SU-DHL-6 (cell line): ENCODE data around the gene MAML2.

Source experiments
- H2AFZ ChIP-seq: fragments of 200-600 bp; sonication (generic); 2 replicates; pipeline ENCODE4 v1.6.1; 2014; ENCODE audit warnings: low read depth, mild to moderate bottlenecking, moderate library complexity, mixed read lengths, antibody characterized with exemption, low read length; ENCODE audit not compliant: severe bottlenecking
- H3F3A ChIP-seq: fragments of 200-600 bp; shearing (Covaris generic); 2 replicates; pipeline ENCODE4 v1.6.0; 2016; ENCODE audit warnings: antibody characterized with exemption, mild to moderate bottlenecking; ENCODE audit not compliant: insufficient read depth
- H3K27ac ChIP-seq: fragments of 200-600 bp; sonication (generic); 2 replicates; pipeline ENCODE4 v1.5.1; 2016; ENCODE audit warnings: low read depth, mild to moderate bottlenecking, low read length, moderate library complexity, mixed read lengths
- H3K27me3 ChIP-seq: fragments of 200-600 bp; sonication (generic), shearing (Covaris generic); 2 replicates; pipeline ENCODE4 v1.6.0; 2014; ENCODE audit warnings: mild to moderate bottlenecking, low read length
- H3K36me3 ChIP-seq: fragments of 200-600 bp; sonication (generic); 2 replicates; pipeline ENCODE4 v1.6.1; 2014; ENCODE audit warnings: mild to moderate bottlenecking, low read length, mixed read lengths
- H3K4me2 ChIP-seq: fragments of 300-600, 200-600 bp; shearing (Covaris generic), sonication (generic); 2 replicates; pipeline ENCODE4 v1.6.0; 2014; ENCODE audit warnings: low read length, low read depth, mild to moderate bottlenecking; ENCODE audit not compliant: poor library complexity, severe bottlenecking
- H3K4me3 ChIP-seq: fragments of 200-600 bp; sonication (generic); 2 replicates; pipeline ENCODE4 v1.5.1; 2014; ENCODE audit warnings: antibody characterized with exemption, low read length, mild to moderate bottlenecking, mixed read lengths; ENCODE audit not compliant: insufficient read depth, poor library complexity, severe bottlenecking
- H3K79me2 ChIP-seq: fragments of 200-600 bp; sonication (generic); 2 replicates; pipeline ENCODE4 v1.6.1; 2014; ENCODE audit warnings: mild to moderate bottlenecking, low read length, moderate library complexity; ENCODE audit not compliant: insufficient read depth
- H3K9ac ChIP-seq: fragments of 200-600 bp; sonication (generic); 2 replicates; pipeline ENCODE4 v1.7.0; 2014; ENCODE audit warnings: mild to moderate bottlenecking, low read length
- H3K9me2 ChIP-seq: fragments of 200-600 bp; sonication (generic); replicated peaks from 2 replicates; pipeline ENCODE4 v1.6.1; 2014; ENCODE audit warnings: low read length; ENCODE audit not compliant: insufficient read depth
- H3K9me3 ChIP-seq: fragments of 200-600 bp; sonication (generic); 2 replicates; pipeline ENCODE4 v1.6.1; 2014; ENCODE audit warnings: low read length, mixed read lengths; ENCODE audit not compliant: insufficient read depth
- H4K20me1 ChIP-seq: fragments of 200-600 bp; sonication (generic); 2 replicates; pipeline ENCODE4 v1.6.1; 2014; ENCODE audit warnings: low read depth, mild to moderate bottlenecking, antibody characterized with exemption, low read length, moderate library complexity, mixed read lengths
- CTCF ChIP-seq: fragments of 200-600 bp; sonication (generic); IDR thresholded peaks from one replicate; pipeline ENCODE4 v1.5.1; 2017; ENCODE audit warnings: antibody characterized with exemption, mild to moderate bottlenecking, low read length, moderate library complexity; ENCODE audit not compliant: insufficient read depth, poor library complexity, severe bottlenecking
- EZH2phosphoT487 ChIP-seq: fragments of 200-600 bp; sonication (generic), shearing (Covaris generic); conservative IDR thresholded peaks from 2 replicates; pipeline ENCODE4 v1.6.1; 2018; ENCODE audit warnings: mild to moderate bottlenecking, antibody characterized with exemption, low read length, moderate library complexity, mixed read lengths

The MAML2 gene

GRCh38 chr11:96006037-96006436 is 337.0 kb downstream of the MAML2 start:
- no peaks in the 10 kb centered on the region for H3K27me3 ChIP-seq
- H3K4me2 ChIP-seq: no peak overlapping the region
- no peaks in the 10 kb centered on the region for H3K79me2 ChIP-seq
- H3K9me2 ChIP-seq: no peaks in the 10 kb centered on the region
- no peak overlapping the region for H3K27ac ChIP-seq
- H3K9ac ChIP-seq: no peak overlapping the region
- TF ChIP-seq EZH2phosphoT487 (no peak), CTCF (no peak)
- no peak overlapping the region for H3K4me3 ChIP-seq
- H3K9me3 ChIP-seq: no peaks in the 10 kb centered on the region
- H4K20me1 ChIP-seq: no peaks in the 10 kb centered on the region
- H3F3A ChIP-seq: peaks cover under 1% of the 10 kb centered on the region; the same call in 1 of the 2 replicates
- no peak overlapping the region for H2AFZ ChIP-seq
- H3K36me3 ChIP-seq: no peaks in the 10 kb centered on the region

GRCh38 chr11:96004862-96005261 is 338.1 kb downstream of the MAML2 start:
- Histone ChIP-seq H3K4me2 (no peak overlapping the region), H3K79me2 (no peaks in the 10 kb centered on the region), H3K36me3 (no peaks in the 10 kb centered on the region), H3K9ac (no peak overlapping the region), H2AFZ (no peak overlapping the region), H3K9me3 (no peaks in the 10 kb centered on the region), H4K20me1 (no peaks in the 10 kb centered on the region), H3K27ac (no peak overlapping the region), H3K9me2 (no peaks in the 10 kb centered on the region), H3K4me3 (no peak overlapping the region), H3K27me3 (no peaks in the 10 kb centered on the region), H3F3A (no peaks in the 10 kb centered on the region)
- TF ChIP-seq EZH2phosphoT487: no peak

- Histone ChIP-seq H3K9me3 (no peaks in the 10 kb centered on the region), H4K20me1 (no peaks in the 10 kb centered on the region), H3K27ac (no peak overlapping the region), H3K79me2 (no peaks in the 10 kb centered on the region), H3K27me3 (no peaks in the 10 kb centered on the region), H2AFZ (no peak overlapping the region), H3K9me2 (no peaks in the 10 kb centered on the region), H3F3A (no peaks in the 10 kb centered on the region), H3K4me2 (no peak overlapping the region), H3K36me3 (no peaks in the 10 kb centered on the region), H3K9ac (no peak overlapping the region), H3K4me3 (no peak overlapping the region)
- no peak for TF ChIP-seq CTCF
- TF ChIP-seq EZH2phosphoT487: no peak
Measured at GRCh38 chr11:96002754-96003290, 340.2 kb downstream of the MAML2 start.

- H3K36me3 ChIP-seq: no peaks in the 10 kb centered on the region
- no peaks in the 10 kb centered on the region for H3K9me3 ChIP-seq
- no peak for TF ChIP-seq EZH2phosphoT487
- no peak for TF ChIP-seq CTCF
- no peaks in the 10 kb centered on the region for H3F3A ChIP-seq
- H3K9ac ChIP-seq: no peak overlapping the region
- no peaks in the 10 kb centered on the region for H3K9me2 ChIP-seq
- no peaks in the 10 kb centered on the region for H3K79me2 ChIP-seq
- H4K20me1 ChIP-seq: no peaks in the 10 kb centered on the region
- H3K27ac ChIP-seq: no peak overlapping the region
- H3K27me3 ChIP-seq: no peaks in the 10 kb centered on the region
- H3K4me3 ChIP-seq: no peak overlapping the region
- no peak overlapping the region for H2AFZ ChIP-seq
- H3K4me2 ChIP-seq: no peak overlapping the region
Measured at GRCh38 chr11:96002339-96002738, 340.7 kb downstream of the MAML2 start.
